Pancreas (tissue), 10 donors: ENCODE measurements around the gene MORC1. TPM values are rescaled to one million over a fixed set of nuclear protein-coding genes. Genes with fewer than 3 reads are reported as not detected.

ENCODE experiments used
- ATAC-seq, 4 donors: fragments of 200-7000 bp; cut with Tn5 transposase; one replicate each; pipeline versions ENCODE4 v1.8.0 to v1.9.1; 2020; ENCODE audit warnings: mild to moderate bottlenecking in 4 of 4, moderate library complexity in 4 of 4
- DNase-seq, 6 donors: peaks; one replicate each; pipeline ENCODE4 v3.0.0-alpha.2; 2020
- FAIRE-seq: peaks from 2 replicates; lab custom pipeline; 2012; peaks lifted over from hg19 to GRCh38; lab: Jason Lieb, UNC
- H3K27ac ChIP-seq, 4 donors: fragments of 200-600 bp; sonication (generic); 1 replicate in 3 of 4; 2 replicates in 1 of 4; pipeline versions ENCODE4 v1.5.0 to v1.8.0; 2020
- H3K27me3 ChIP-seq, 4 donors: fragments of 200-600 bp; one replicate each; pipeline ENCODE4 v1.8.0; 2021
- H3K36me3 ChIP-seq, 3 donors: fragments of 200-600 bp; sonication (generic) in 1 of 3; one replicate each; pipeline versions ENCODE4 v1.5.0 to v1.8.0; 2020 to 2021
- H3K4me1 ChIP-seq, 3 donors: fragments of 200-600 bp; one replicate each; pipeline ENCODE4 v1.8.0; 2021
- H3K4me3 ChIP-seq, 4 donors: fragments of 200-600 bp; sonication (generic) in 2 of 4; one replicate each; pipeline versions ENCODE4 v1.5.0 to v1.8.0; 2020 to 2021
- H3K9me3 ChIP-seq, 4 donors: fragments of 200-600 bp; one replicate each; pipeline ENCODE4 v1.8.0; 2021
- CTCF ChIP-seq, 4 donors: fragments of 200-600 bp; sonication (generic) in 3 of 4; IDR thresholded peaks; one replicate each; pipeline versions ENCODE4 v1.5.0 to v1.8.0; 2021; ENCODE audit warnings: antibody characterized with exemption in 4 of 4
- WGBS, 2 donors: extraction: QIAGEN DNeasy Blood & Tissue Kit; methylation state at CpG; one replicate each; pipeline ENCODE4 v1.1.7; 2013; 5-methylcytosine and 5-hydroxymethylcytosine counted together
- intact Hi-C, 3 donors: fragments of 100-400 bp; cut with DNase I; formaldehyde crosslinking; loops; one replicate each; pipeline versions ENCODE4 v1.11.1 to v1.14.2; 2022
- polyA plus RNA-seq, 2 donors: library from polyadenylated mRNA; stranded (reverse); fragments of 200-250 nt; gene quantifications; one replicate each; pipeline ENCODE4 v1.2.3, GENCODE V29; 2013
- total RNA-seq, 6 donors: library from RNA; stranded (reverse); fragmentation: NEBNext Ultra II Directional in 4 of 6; extraction: Animal tissue kit (Norgen Biotek cat#: 25700) in 4 of 6; gene quantifications; one replicate each; pipeline versions ENCODE4 v1.2.1 to v1.2.4, GENCODE V29; 2021 to 2023
- donor health status: healthy with polysubstance abuse.
- donor health status: DM: no; HTN: no; CAD: no; lungs with moderate emphysema.
- donor health status: DM: no; HTN: no; CAD: no.
- donor health status: control.
- donor health status: control.
- donor health status: Bipolar disorder and iron deficiency.
- donor health status: DM: yes; HTN: yes; CAD: no.
- donor health status: DM: no; HTN: no; CAD: no.
- donor health status: DM: no; HTN: no; CAD: no.
- donor health status: DM: yes; HTN: yes; CAD: no.

The MORC1 gene
- total and polyA plus RNA-seq, 8 donors: not detected

DNA sequence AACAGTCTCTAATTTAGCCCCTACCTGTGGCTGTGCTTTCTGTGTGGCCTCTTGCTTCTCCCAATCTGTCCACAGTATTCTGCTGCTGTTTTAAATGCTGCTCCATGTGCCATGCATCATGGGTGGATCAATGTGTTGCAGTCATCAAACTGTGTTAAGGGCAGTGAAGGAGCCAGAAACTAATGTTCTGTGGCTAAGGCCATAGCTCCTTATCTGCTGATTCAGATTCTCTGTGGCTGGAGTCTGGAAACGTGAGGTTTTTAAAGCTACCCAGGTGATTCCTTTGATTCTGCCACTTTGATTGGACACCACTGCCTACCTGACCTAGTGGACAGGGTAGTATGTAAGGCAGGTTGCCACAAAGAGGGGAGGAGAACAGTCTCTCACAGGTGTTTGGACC, 44.8 kb downstream of the MORC1 start:
- Histone ChIP-seq H3K27ac (no peak overlapping the region), H3K4me1 (peaks cover 0 to 6% (median 0%) of the 10 kb centered on the region in 3 donors), H3K27me3 (no peaks in the 10 kb centered on the region), H3K4me3 (no peak overlapping the region), H3K9me3 (no peaks in the 10 kb centered on the region), H3K36me3 (no peaks in the 10 kb centered on the region)
- FAIRE-seq: no peak
- 10 to 12% methylated on average over 1 of the region's 1 CpG for WGBS, 2 donors
- no peak for DNase-seq
- no peak for TF ChIP-seq CTCF (IDR thresholded peaks at IDR 0.05)
- intact Hi-C loops: no loop called here
- peak in 3 of 4 donors; percentile 62 to 75 (median 69) for ATAC-seq

DNA sequence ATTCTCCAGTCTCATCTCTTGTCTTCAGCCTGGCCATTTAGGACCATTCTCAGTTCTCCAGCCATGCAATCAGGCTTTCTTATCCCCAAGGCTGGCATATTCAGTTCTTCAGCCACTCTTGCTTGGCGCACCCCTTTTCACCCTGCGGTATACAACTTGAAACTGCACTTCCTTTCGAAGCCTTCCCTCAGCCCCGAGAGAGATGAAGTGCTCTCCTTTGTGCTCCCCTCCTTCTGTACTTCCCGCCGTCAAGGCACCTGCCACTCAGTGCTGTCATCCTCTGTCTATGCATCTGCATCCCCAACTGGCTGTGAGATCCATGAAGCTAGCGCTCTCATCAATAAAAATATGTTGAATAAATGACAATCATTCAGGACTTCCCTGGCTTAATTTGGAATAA, 45.7 kb downstream of the MORC1 start:
- FAIRE-seq: no peak
- H3K27ac ChIP-seq: no peak overlapping the region

GRCh38 chr3:109071350-109072142, 46.4 kb downstream of the MORC1 start:
- no peaks in the 10 kb centered on the region for H3K9me3 ChIP-seq
- TF ChIP-seq CTCF (IDR thresholded peaks at IDR 0.05): no peak
- DNase-seq (peak in 3 of 6 donors; percentile 20 to 30 (median 21)), ATAC-seq (peak; percentile 48 to 77 (median 74)), FAIRE-seq (no peak)
- H3K27ac ChIP-seq: no peak overlapping the region
- no peak overlapping the region for H3K4me3 ChIP-seq
- H3K27me3 ChIP-seq: no peaks in the 10 kb centered on the region
- H3K4me1 ChIP-seq: peaks cover 0 to 6% (median 0%) of the 10 kb centered on the region in 3 donors
- 32 to 34% methylated on average over 4 of the region's 4 CpGs for WGBS, 2 donors
- no peaks in the 10 kb centered on the region for H3K36me3 ChIP-seq
- intact Hi-C loops: no loop called here

More for the DNA sequence above, 45.7 kb downstream of the MORC1 start:
- H3K36me3 ChIP-seq: no peaks in the 10 kb centered on the region
- no peaks in the 10 kb centered on the region for H3K27me3 ChIP-seq
- intact Hi-C loops: no loop called here
- 83% methylated on average over 7 of the region's 7 CpGs for WGBS, 2 donors
- DNase-seq: no peak
- ATAC-seq: peak in 1 of 4 donors; percentile 29
- no peaks in the 10 kb centered on the region for H3K9me3 ChIP-seq
- no peak overlapping the region for H3K4me3 ChIP-seq
- peaks cover 0 to 6% (median 0%) of the 10 kb centered on the region in 3 donors for H3K4me1 ChIP-seq
- no peak for TF ChIP-seq CTCF (IDR thresholded peaks at IDR 0.05)

- H3K4me3 ChIP-seq: no peak overlapping the region
- no peaks in the 10 kb centered on the region for H3K9me3 ChIP-seq
- FAIRE-seq (no peak), ATAC-seq (no peak), DNase-seq (no peak)
- no peaks in the 10 kb centered on the region for H3K27me3 ChIP-seq
- peaks cover 0 to 6% (median 0%) of the 10 kb centered on the region in 3 donors for H3K4me1 ChIP-seq
- H3K36me3 ChIP-seq: no peaks in the 10 kb centered on the region
- TF ChIP-seq CTCF (IDR thresholded peaks at IDR 0.05): no peak
- no peak overlapping the region for H3K27ac ChIP-seq
- intact Hi-C loops: no loop called here
- WGBS, 2 donors: 84 to 85% methylated on average over 7 of the region's 7 CpGs
Observed at GRCh38 chr3:109070211-109070610, 47.7 kb downstream of the MORC1 start.

DNA sequence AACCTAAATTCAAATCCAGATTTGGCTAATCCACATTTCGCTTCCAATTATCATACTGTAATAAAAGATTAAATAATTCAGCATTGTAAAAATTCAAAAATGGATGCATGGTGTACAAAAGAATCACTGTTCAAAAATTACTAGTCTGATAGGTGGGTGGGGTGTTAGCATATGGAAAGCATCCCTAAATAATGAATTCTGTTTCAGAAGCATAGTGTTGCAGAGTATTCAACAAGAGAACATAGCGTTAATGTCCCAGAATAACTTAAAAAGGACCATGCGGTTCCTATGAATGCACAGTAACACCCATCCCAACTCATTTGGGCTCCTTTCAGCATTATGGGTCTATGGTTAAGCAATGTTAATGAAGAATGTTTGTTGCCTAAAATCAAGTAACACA, 51.1 kb downstream of the MORC1 start:
- ATAC-seq (no peak), FAIRE-seq (no peak), DNase-seq (no peak)
- WGBS, 2 donors: 91 to 95% methylated on average over 3 of the region's 3 CpGs
- Histone ChIP-seq H3K27me3 (no peaks in the 10 kb centered on the region), H3K4me1 (peaks cover 0 to 6% (median 0%) of the 10 kb centered on the region in 3 donors), H3K27ac (no peak overlapping the region), H3K9me3 (no peaks in the 10 kb centered on the region), H3K4me3 (no peak overlapping the region), H3K36me3 (no peaks in the 10 kb centered on the region)
- TF ChIP-seq CTCF (IDR thresholded peaks at IDR 0.05): no peak
- intact Hi-C loops: no loop called here
